Measurements from ENCODE around the gene TREH.

DNA sequence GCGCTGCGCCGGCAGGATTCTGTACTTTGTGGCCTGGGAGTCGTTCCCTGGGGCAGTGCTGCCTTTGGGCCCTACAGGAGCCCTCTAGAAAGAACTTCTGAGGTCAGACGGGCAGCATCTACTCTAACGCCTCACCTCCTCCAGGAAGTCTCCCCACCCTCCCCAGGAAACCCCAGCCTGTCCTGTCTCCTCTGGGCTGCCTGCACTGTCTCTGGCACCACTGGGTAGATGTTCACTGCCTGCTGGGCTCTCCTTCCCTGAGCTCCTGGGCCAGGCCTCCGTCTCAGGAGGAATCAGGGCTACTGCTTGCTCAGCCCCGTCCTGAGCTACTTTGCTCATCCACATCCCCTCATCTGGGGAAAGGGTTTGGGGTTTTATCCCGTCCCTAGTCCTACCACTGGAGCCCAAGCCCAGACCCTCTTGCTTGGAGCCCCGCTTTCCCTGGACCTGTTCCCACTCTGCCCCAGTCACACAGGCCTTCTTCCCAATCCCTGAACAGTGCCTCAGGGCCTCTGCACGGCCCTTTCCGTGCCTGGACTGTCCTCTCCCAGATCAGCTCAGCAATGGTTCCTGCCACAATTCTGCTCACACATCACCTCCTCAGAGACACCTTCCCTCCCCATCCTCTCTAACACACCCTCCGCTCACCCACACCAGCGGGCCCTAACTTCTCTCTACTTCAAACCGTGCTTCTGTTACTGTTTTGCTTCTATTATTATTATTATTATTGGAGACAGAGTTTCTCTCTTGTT, 11.3 kb upstream of the TREH start:
- no peak for TF ChIP-seq POLR2A (IDR thresholded peaks at IDR 0.05)
- TF ChIP-seq, protein P1, sequence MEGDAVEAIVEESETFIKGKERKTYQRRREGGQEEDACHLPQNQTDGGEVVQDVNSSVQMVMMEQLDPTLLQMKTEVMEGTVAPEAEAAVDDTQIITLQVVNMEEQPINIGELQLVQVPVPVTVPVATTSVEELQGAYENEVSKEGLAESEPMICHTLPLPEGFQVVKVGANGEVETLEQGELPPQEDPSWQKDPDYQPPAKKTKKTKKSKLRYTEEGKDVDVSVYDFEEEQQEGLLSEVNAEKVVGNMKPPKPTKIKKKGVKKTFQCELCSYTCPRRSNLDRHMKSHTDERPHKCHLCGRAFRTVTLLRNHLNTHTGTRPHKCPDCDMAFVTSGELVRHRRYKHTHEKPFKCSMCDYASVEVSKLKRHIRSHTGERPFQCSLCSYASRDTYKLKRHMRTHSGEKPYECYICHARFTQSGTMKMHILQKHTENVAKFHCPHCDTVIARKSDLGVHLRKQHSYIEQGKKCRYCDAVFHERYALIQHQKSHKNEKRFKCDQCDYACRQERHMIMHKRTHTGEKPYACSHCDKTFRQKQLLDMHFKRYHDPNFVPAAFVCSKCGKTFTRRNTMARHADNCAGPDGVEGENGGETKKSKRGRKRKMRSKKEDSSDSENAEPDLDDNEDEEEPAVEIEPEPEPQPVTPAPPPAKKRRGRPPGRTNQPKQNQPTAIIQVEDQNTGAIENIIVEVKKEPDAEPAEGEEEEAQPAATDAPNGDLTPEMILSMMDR (IDR thresholded peaks at IDR 0.05) = no peak
